HL-60 (cell line): Measurements from ENCODE around the gene LRRC8B.

Source experiments
- DNase-seq, 2 experiments: peaks; one replicate each; pipeline ENCODE4 v3.0.0-alpha.2; 2010 to 2020; ENCODE audit warnings: low read depth in 1 of 2, low spot score in 1 of 2
- H3K27ac ChIP-seq: fragments of 250-450 bp; sonication (Bioruptor Pico); replicated peaks from 2 replicates; pipeline ENCODE4 v1.5.1; 2020; ENCODE audit warnings: mild to moderate bottlenecking, moderate library complexity
- H3K27me3 ChIP-seq: fragments of 250-450 bp; sonication (Bioruptor Pico); 2 replicates; pipeline ENCODE4 v1.5.1; 2021; ENCODE audit warnings: mild to moderate bottlenecking, moderate library complexity; ENCODE audit not compliant: insufficient read depth, poor library complexity, severe bottlenecking
- H3K4me3 ChIP-seq: replicated peaks from 2 replicates; pipeline ENCODE4 v1.5.1; 2011; ENCODE audit warnings: mild to moderate bottlenecking, control low read depth, low read length; ENCODE audit not compliant: insufficient read depth
- GABPA ChIP-seq: IDR thresholded peaks from 2 replicates; pipeline ENCODE4 v1.6.1; 2012; ENCODE audit warnings: low read depth
- POLR2AphosphoS5 ChIP-seq: IDR thresholded peaks from 2 replicates; pipeline ENCODE4 v1.6.1; 2012; ENCODE audit warnings: low read depth
- SPI1 ChIP-seq: IDR thresholded peaks from 2 replicates; pipeline ENCODE4 v1.6.1; 2012; ENCODE audit warnings: low read depth, mild to moderate bottlenecking, borderline replicate concordance
- TF ChIP-seq, protein P1 (sequence below): IDR thresholded peaks from one replicate; pipeline ENCODE4 v1.5.1; 2011; ENCODE audit warnings: low read length, control low read depth, inconsistent platforms; ENCODE audit not compliant: insufficient read depth
- TF ChIP-seq, protein P2 (sequence below): IDR thresholded peaks from 2 replicates; pipeline ENCODE4 v1.6.1; 2012; ENCODE audit warnings: low read depth; ENCODE audit not compliant: insufficient replicate concordance

Gene LRRC8B

DNA sequence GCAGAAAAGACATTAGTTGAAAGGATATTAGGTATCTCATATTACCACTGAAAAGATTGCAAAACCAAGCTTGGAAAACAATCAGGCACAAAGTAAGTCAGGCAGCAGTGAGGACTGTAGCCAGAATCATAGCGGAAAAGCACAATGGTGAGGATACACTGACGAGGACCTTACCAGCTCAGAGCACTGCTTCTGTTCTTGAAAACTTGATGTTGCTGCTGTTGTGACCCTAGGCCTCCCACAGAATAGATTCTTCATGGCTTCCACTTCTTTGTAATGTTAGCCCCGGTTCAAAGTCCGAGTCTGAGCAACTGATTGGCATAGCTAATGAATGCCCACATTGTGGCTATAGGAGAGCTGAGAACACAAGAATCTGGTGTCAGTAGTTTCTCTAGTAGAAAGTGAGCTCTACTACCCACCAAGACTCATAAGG lies 63.1 kb downstream of the LRRC8B start:
- H3K4me3 ChIP-seq, result no peak overlapping the region
- H3K27ac ChIP-seq, result no peak overlapping the region
- H3K27me3 ChIP-seq, result no peaks in the 10 kb centered on the region
- TF ChIP-seq, protein P1, sequence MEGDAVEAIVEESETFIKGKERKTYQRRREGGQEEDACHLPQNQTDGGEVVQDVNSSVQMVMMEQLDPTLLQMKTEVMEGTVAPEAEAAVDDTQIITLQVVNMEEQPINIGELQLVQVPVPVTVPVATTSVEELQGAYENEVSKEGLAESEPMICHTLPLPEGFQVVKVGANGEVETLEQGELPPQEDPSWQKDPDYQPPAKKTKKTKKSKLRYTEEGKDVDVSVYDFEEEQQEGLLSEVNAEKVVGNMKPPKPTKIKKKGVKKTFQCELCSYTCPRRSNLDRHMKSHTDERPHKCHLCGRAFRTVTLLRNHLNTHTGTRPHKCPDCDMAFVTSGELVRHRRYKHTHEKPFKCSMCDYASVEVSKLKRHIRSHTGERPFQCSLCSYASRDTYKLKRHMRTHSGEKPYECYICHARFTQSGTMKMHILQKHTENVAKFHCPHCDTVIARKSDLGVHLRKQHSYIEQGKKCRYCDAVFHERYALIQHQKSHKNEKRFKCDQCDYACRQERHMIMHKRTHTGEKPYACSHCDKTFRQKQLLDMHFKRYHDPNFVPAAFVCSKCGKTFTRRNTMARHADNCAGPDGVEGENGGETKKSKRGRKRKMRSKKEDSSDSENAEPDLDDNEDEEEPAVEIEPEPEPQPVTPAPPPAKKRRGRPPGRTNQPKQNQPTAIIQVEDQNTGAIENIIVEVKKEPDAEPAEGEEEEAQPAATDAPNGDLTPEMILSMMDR, result no peak
- TF ChIP-seq POLR2AphosphoS5 (no peak), GABPA (no peak), SPI1 (no peak)
- TF ChIP-seq, protein P2, sequence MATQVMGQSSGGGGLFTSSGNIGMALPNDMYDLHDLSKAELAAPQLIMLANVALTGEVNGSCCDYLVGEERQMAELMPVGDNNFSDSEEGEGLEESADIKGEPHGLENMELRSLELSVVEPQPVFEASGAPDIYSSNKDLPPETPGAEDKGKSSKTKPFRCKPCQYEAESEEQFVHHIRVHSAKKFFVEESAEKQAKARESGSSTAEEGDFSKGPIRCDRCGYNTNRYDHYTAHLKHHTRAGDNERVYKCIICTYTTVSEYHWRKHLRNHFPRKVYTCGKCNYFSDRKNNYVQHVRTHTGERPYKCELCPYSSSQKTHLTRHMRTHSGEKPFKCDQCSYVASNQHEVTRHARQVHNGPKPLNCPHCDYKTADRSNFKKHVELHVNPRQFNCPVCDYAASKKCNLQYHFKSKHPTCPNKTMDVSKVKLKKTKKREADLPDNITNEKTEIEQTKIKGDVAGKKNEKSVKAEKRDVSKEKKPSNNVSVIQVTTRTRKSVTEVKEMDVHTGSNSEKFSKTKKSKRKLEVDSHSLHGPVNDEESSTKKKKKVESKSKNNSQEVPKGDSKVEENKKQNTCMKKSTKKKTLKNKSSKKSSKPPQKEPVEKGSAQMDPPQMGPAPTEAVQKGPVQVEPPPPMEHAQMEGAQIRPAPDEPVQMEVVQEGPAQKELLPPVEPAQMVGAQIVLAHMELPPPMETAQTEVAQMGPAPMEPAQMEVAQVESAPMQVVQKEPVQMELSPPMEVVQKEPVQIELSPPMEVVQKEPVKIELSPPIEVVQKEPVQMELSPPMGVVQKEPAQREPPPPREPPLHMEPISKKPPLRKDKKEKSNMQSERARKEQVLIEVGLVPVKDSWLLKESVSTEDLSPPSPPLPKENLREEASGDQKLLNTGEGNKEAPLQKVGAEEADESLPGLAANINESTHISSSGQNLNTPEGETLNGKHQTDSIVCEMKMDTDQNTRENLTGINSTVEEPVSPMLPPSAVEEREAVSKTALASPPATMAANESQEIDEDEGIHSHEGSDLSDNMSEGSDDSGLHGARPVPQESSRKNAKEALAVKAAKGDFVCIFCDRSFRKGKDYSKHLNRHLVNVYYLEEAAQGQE, result no peak
- no peak for DNase-seq

GRCh38 chr1:89588480-89588879 lies 63.9 kb downstream of the LRRC8B start:
- H3K27ac ChIP-seq, result no peak overlapping the region
- no peak for TF ChIP-seq SPI1
- TF ChIP-seq, protein P2, result no peak
- no peak for TF ChIP-seq GABPA
- TF ChIP-seq, protein P1, result no peak
- TF ChIP-seq POLR2AphosphoS5, result no peak
- no peaks in the 10 kb centered on the region for H3K27me3 ChIP-seq
- no peak overlapping the region for H3K4me3 ChIP-seq
- no peak for DNase-seq

DNA sequence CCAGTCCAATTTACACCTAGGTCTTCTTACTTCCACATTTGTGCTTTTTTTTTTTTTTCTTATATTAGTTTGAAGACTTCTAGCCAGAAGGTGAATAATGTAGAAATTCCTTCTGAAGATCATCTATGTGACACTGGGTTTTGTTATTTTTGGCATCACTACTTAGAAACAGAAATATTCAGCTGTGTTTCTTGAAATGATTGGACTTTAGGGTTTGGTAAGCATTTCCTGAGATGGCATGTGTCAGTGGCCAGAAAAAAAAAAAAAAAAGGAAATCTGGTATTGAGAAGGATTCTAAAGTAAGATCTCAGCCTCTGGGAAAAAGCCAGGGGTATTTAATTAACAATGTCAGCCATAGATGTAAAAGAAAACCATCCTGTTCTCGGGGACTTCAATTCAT lies 64.9 kb downstream of the LRRC8B start:
- Histone ChIP-seq H3K27ac (no peak overlapping the region), H3K27me3 (no peaks in the 10 kb centered on the region), H3K4me3 (no peak overlapping the region)
- TF ChIP-seq, protein P2, result no peak
- TF ChIP-seq, protein P1, result no peak
- no peak for TF ChIP-seq SPI1
- no peak for TF ChIP-seq POLR2AphosphoS5
- TF ChIP-seq GABPA, result no peak
- no peak for DNase-seq
